ENCODE measurements around the gene UCP2.

The UCP2 gene

DNA sequence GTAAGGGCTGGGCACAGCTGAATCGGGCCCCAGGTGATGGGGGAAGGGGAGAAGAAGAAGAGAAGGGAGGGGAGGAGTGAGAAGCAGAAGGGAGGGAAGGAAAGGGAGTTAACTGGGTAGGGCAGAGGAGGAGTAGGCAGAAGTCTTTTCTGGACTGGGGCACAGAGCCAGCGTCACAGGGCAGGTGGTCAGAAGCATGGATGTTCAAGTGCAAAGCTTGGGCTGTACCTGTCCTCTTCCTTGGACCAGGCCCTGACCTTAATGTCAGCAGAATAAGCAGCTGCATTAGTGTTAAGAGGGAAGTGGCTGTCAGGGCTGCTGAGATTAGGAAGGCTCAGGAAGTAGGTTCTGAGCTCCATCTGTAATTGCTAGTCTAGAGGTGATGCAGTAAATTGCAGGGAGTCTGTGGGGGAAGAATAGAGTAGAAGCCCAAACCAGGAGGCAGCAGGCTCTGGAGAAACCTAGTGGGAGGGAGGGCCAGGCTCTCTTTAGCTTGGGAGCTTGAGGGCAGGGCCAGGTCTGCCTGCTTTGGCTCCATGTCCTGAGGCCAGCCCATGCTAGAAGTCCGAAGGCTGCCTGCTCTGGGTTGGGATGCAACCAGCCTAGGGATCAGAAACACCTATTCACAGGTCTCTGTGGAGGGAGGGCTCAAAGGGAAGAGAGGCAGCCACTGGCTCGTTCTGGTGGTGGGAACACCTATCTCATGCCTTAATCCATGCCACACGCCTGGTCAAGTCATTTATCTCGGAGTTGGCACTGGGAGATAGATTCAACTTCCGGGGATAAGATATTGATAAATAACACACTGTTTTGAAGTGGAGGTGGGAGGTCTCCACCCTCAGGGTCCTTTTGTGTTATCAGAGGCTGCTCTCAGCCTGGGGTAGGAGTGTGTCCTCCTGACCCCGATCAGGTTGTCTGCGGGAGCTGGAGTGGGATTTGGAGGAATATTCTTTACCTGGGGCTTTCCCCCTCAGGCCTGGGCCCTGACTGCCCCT is 28.0 kb upstream of the UCP2 start:
- intact Hi-C loops (cut with DNase I) = no loop called here
- DNase-seq = no peak

DNA sequence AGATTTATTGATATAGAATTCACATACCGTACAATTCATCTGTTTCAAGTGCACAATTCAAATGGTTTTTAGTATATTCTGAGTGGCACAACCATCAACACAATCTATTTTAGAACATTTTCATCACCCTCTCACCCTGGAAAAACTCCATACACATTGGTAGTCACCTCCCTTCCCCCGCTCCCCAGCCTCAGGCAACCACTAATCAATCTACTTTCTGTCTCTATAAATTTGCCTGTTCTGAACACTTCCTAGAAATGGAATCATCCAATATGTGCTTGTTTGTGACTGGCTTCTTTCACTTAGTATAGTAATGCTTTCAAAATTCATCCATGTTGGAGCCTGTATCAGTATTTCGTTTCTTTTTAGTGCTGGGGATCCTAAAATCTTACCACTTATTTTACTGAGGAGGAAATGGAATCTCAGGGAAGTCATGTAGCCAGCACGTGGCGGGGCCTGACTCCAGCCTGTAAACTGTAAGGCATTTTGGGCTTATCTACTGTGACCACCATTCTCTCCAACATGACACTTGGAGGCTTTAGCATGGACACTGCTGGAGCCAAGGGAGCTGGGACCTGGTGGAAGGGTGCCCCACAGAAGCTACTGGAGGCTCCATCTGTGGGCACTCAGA is 27.1 kb upstream of the UCP2 start:
- DNase-seq = no peak
- intact Hi-C loops (cut with DNase I) = no loop called here

DNA sequence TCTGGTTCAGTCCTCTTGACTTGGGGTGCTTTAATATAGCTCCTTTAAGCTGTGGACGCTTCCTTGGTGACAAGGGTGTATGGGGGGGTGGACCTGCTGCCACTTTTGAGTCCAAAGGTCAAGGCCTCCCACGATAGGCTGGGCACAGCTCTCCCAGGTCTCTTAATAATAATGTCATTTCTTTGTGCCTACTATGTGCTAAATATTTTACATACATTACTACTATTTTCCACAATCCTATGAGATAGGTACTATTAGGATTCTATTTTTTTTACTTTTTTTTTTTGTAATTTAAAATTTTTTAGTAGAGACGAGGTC is 26.5 kb upstream of the UCP2 start:
- intact Hi-C loops (cut with DNase I) = no loop called here
- DNase-seq = no peak

DNA sequence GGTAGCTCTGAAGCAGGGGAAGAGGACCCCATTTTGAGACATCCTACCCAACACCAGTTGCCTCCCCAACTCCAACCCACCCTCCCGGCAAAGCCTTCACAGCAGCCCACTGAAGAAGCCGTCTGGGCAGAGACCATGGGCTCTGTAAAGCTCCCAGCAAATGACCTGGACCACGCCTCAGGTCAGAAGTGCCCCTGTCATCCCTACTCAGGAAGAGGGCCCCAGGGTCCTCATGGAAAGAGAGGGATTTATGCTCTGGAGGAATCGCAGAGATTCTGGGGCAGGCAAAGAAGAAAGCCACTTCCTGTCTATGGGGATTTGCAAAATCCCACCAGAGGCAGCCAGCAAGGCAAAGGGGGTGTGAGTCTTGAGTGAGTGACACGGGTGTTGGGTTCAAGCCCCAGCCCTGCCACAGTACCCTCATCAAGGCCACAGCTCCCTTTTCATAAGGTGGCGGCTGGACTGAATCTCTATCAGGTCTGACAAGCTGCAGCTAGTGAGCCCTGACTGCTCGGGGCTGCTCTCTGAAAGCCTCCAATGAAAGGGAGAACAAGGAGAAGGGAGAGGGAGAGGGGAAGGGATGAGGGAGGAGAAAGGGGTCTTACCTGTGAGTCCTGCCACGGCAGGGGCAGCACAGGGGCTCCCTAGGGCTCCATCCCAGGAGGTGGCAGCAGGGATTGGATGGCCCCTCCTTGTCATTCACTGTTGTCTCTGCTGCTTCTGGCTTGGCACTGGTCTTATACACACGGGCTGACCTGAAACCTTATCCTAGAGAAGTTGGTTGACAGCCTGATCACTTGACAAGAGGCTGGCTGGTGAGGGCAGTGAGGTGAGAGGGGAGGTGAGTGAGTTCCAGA is 26.0 kb upstream of the UCP2 start, which contains the start of gene UCP3:
Gene UCP3, minus strand, starts transcription at position 713 of the 857 bp plus-strand sequence. CDS start 2,043 bp downstream, outside the sequence.
- intact Hi-C loops (cut with DNase I) = no loop called here
- DNase-seq = peak in 1 of 10 donors; percentile 29

DNA sequence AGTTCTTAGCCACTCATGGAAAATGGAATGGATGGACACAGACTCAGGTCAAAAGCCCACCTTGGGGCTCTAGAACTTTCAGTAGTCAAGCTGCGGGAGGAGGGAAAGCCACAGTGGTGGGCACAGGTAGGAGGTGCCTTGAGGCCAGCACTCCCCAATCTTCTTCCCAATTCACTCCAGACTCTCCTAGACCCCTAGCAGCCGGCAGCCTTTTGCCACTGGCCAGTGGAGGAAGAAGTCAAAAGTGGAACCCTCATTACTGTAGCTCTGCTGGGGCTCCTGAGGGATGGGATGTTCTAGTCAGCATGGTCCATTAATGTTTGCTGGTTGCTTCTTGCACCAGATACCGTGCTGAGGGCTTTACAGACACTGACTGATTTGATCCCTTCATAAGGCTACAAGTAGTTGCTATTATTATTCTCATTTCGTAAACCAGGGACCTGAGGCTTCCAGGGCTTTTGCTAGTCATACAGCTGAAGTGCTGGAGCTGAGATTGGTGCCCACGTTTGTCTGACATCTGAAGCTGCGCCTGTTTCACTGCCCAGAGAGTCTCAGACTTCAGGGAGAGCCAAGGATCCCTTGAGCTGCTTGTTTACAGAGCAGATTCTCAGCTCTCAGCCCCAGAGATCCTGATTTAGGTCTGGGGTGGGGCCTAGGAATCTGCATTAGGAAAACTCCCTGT is 25.2 kb upstream of the UCP2 start:
- peak in 1 of 10 donors; percentile 4 for DNase-seq
- intact Hi-C loops (cut with DNase I) = no loop called here

DNA sequence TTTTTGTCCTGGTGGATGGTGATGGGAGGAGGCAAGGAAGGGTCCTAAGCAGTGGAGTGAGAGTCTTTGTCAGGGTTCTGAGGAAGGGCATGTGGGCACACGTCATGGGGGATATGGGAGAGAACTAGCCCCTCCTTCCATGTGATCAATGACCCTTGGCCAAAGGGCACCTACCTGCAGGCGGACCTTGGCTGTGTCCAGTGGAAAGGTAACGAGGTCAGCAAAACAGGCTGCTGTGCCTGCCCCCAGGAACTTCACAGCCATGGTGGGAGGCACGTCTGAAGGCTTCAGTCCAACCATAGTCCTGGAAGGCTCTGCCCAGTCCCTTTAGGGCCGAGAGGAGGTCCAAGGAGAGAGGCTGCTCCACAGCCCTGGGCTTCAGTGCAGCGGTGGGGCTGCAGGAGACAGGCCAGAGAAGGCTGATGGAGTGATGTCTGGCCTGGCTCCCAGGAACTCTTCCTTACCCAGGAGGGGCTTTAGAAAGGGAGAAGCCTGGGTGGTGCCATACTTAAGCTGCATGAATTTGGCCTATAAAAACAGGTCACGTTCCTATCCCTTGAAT is 24.2 kb upstream of the UCP2 start:
- intact Hi-C loops (cut with DNase I) = no loop called here
- peak in 1 of 10 donors; percentile 3 for DNase-seq

DNA sequence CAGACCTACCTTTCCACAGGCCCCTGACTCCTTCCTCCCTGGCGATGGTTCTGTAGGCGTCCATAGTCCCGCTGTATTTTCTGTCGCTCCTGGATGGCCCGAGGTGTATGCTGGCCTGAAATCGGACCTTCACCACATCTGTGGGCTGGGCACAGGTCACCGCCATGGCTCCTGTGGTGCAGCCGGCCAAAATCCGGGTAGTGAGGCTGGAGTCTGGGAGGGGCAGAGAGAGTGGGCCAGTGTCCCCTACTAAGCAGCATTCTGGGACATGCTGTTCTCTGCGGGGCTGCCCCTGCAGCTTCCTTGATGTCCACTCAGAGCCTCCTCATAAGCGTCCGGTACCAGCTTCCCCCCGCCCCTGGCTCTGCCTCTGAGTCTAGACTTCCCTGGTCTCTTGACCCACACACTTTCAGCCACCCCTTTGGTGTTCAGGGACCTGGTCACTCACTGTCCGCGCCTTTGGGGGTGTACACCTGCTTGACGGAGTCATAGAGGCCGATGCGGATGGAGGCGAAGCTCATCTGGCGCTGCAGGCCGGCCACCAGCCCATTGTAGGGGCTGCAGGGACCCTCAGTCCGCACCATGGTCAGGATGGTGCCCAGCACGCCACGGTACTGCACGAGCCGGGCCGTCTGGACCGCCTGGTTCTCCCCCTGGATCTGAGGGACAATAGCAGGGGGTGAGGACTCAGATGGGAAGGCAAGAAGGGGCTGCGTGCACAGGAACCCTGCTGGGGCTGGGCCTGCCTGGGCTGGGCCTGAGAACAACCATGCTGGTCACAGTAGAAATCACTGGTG is 23.3 kb upstream of the UCP2 start:
- DNase-seq = peak in 1 of 10 donors; percentile 59
- intact Hi-C loops (cut with DNase I) = no loop called here

DNA sequence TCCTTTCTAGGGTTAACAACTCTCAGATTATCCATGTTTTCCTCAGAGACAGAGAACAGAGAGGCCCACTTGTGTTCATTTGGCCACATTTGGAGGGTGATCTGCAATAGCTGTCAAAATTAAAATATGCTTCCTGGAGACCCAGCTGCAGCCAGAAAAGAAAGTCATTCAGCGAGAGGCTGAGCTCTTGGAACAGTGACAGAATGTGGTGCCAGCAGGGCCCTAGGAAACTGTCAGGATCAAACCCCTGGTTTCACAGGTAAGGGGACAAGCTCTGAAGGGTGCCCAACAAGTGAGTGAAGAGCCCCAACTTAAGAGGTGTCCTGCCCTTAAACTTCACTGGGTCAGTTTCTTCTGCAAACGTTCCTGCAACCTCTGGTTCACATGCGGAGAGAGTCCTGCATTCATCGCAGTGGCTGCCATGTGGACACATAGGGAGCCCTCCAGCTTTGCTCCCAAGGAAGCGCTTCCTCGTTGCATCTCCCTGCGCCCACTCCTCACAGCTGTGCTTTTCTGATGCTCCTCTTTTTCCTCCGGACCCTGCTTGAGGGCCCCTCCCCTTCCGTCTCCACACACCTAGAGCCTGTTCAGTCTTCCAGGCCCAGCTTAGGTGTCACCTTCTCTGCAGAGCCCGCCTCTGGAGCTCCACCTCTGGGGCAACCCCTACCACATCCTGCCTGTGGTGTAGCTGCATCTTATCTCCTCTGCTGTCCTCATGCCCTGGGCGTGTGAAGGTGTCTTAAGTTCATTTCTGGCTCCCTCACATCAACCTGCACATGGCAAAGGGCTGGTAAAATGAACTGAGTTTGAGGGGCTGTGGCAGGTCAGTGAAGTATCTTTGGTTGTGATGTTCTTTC is 22.3 kb upstream of the UCP2 start:
- intact Hi-C loops (cut with DNase I) = no loop called here
- DNase-seq = peak in 1 of 10 donors; percentile 69

DNA sequence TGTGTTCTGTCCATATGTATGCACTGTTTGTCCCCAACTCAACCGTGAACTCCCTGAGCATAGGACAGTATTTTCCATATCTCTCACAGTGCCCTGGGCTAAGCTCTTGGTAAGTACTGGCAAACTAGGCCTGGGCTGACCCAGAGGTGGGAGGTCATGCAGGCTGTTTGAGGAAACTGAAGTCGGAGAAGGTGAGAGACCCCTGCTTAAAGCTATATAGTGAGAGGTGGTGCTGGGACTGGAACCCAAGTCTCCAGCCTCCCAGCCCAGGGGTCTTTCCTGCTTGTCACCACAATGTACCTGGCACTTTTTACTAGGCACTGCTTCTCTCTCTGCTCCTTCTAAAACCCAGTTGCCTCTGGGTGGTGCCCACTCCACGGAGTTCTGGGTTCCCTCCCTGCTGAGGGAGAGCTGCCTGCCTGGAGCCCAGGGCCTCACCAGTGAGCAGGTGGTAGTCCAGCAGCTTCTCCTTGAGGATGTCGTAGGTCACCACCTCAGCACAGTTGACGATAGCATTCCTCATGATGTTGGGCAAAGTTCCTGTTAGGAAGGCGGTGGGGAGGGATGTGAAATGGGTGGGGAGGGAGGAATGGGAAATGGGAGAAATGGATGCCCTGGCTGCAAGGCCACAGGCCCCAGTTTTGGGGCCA is 21.5 kb upstream of the UCP2 start:
- DNase-seq = peak in 1 of 10 donors; percentile 30
- intact Hi-C loops (cut with DNase I) = no loop called here

DNA sequence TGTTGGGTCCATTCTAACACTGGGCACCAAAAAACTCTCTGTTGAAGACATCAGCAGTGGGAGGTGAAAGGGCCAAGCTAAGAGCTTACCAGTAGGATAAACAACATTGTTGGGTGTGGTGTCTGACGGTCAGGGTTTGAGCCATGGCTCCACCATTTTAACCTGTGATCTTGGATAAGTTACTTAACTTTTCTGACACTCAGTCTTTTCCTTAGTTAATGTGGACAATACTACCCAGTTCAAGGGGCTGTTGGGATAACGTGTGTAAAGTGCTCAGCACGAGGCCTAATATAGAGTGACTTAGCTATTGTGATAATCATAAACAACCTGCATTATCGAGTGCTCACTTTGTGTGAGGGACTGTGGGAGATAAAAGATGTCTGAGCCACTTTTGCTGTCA is 20.2 kb upstream of the UCP2 start:
- intact Hi-C loops (cut with DNase I) = no loop called here
- peak in 1 of 10 donors; percentile 3 for DNase-seq

DNA sequence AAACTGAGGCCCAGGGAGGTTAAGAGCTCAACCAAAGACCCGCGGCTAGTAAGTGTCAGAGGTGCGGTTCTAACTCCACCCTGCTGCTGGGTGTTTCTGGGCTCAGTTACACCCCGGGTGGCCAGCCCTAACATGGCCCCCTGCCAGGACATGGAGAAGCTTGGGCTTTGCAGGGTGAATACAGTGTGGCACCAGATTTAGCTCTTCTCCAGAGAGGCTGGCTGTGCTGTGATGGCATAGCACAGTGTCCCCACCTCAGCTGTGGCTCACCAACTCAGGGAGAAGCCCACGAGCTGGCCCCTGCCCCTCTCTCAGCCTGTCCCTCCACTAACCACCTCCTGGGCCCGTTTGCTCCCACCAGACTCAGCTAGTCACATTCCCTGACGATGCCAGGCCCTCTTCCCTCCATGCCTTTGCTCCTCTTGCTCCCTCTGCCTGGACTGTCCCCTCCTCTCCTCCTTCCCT is 19.2 kb upstream of the UCP2 start:
- DNase-seq = peak in 1 of 10 donors; percentile 56
- intact Hi-C loops (cut with DNase I) = no loop called here

DNA sequence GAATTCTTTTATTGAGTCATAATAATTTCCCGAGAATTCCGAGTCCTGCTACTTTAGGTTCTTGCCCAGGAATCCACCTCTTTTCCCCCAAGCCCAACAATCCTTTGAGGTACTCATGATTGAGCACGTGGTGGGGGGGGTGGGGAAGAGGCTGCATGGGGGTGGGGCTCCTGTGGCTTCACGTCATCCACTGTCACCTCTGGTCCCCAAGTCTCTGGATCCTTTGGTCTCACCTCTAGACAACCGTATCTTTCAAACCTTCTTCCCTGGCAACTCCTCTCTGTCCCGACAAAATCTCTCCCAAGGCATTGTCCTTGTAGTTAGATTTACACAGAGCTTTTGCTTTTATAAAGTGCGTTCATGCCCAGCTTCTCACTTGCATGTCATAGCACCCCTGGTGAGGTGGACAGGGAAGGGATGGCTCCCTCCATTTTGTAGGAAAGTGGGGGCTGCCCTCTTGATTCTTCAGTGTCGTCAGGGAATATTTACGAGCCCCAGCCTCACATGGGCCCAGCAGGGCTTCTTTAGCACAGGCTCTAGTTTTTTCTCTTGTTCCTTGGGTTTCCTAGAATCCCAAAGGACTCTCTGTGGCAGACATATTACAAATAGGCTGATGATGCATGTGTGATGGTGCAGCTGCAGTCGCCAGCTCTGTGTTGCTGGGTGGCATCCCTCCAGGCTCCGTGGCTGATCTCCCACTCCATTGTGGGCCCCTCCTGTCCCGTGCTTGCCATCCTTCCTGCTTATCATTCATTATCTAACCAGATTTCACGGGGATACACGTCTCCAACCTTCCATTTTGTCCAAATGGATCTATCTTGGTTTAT is 17.9 kb upstream of the UCP2 start:
- intact Hi-C loops (cut with DNase I) = no loop called here
- DNase-seq = peak in 4 of 10 donors; percentile 29 to 78 (median 42)

DNA sequence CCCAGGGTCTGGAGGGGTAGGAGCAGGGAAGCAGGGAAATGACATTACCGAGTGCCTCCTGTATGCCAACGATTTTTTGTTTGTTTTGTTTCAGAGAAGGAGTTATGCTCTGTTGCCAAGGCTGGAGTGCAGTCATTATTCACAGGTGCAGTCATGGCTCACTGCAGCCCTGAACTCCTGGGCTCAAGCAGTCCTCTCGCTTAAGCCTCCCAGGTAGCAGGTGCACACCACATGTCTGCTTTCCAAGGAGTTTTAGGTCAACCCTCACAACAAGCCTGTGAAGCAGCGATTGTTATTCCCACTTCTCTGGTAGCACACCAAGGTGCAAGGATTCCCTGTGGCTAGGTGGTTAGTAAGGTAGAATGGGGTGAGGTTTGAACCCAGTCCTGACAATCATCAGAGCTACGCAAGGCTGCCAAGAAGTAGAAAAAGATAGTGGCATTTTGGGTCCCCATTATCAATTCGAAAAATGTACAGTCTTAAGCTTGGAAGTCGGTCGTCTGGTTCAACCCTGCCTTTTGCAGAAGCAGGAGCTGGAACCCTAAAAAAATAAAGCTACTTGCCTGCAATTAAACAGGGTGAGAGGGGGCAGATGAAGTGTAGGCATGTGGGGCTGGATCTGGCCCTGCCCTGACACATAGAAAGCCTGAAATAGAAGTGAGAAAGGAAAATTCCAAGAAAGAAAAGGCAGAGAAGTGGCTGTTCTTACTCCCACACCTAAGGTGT is 17.1 kb upstream of the UCP2 start:
- peak in 2 of 10 donors; percentile 27 to 61 for DNase-seq
- intact Hi-C loops (cut with DNase I) = no loop called here

DNA sequence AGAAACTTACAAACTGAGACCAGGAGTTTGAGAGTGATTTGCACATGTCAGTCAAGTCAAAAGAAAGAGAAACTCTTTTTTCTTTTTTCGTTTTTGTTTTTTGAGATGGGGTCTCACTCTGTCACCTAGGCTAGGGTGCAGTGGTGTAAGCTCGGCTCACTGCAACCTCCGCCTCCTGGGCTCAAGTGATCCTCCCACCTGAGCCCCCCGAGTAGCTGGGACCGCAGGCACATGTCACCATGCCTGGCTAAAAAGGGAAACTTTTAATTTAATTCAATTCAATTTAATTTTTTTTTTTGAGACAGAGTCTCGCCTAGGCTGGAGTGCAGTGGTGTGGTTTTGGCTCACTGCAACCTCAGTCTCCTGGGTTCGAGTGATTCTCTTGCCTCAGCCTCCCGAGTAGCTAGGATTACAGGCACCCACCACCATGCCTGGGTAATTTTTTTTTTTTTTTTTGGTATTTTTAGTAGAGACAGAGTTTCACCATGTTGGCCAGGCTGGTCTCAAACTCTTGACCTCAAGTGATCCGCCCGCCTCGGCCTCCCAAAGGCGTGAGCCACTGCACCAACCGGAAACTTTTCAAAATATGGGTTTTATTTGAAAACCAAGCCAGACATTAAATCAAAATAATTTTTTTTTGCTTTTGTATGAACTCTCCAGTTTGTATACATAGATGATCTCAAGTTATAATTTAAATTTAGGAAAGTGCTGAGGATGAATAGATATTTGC is 16.4 kb upstream of the UCP2 start:
- peak in 2 of 10 donors; percentile 43 to 76 for DNase-seq
- intact Hi-C loops (cut with DNase I) = no loop called here

DNA sequence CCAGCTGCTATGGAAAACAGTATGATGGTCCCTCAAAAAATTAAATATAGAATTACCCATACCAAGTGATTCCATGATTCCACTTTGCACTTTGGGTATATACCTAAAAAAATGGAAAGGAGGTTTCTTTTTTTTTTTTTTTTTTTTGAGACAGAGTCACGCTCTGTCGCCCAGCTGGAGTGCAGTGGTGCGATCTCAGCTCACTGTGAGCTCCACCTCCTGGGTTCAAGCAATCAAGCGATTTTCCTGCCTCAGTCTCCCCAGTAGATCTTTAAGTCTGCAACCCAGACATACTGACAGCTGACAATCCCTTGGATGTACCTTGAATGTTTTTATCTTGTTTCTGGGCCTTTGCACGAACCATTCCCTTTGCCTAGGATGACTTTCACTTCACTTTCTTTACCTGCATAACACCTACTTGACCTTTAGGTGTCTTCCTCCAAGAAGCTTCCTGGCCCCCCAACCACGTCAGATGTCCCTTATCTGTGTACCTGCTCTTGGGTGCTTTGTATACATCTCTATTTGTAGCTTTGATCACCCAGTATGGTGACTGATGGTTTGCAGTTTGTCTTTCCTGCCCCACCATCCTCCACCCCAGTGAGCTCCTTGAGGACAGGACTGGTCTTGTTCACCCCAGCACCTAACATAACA is 14.6 kb upstream of the UCP2 start:
- intact Hi-C loops (cut with DNase I) = no loop called here
- peak in 1 of 10 donors; percentile 27 for DNase-seq

Data from posterior cingulate gyrus (tissue), 11 donors.